ENCODE results near the gene AKAP10.

DNA sequence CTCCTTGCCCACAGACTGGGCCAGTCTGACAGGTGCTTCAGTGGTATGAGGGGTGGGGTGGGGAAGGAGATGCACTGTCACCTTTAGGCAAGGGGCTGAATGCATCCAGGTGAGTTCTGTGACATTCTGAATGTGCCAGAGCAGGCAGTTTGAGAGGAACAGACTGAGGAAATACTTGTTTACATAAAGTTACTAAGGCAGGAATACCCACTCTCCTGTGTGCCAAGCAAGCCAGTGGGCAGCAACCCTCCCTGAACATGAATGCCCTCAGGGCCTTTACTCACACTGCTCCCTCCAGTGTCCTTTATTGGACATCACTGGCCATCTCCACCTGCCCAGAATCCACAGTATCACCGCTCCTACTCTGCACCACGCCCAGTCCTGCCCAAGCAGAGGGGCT is 76.8 kb downstream of the AKAP10 start:
- TF ChIP-seq MEIS1 (CRISPR knock-in tag; IDR thresholded peaks at IDR 0.05; ENCODE audit: borderline replicate concordance) (no peak), ZNF654 (tag by site-specific recombination; IDR thresholded peaks at IDR 0.05; ENCODE audit: low read depth) (no peak), GLI4 (tag by site-specific recombination; IDR thresholded peaks at IDR 0.05) (no peak)
- TF ChIP-seq, protein P1, sequence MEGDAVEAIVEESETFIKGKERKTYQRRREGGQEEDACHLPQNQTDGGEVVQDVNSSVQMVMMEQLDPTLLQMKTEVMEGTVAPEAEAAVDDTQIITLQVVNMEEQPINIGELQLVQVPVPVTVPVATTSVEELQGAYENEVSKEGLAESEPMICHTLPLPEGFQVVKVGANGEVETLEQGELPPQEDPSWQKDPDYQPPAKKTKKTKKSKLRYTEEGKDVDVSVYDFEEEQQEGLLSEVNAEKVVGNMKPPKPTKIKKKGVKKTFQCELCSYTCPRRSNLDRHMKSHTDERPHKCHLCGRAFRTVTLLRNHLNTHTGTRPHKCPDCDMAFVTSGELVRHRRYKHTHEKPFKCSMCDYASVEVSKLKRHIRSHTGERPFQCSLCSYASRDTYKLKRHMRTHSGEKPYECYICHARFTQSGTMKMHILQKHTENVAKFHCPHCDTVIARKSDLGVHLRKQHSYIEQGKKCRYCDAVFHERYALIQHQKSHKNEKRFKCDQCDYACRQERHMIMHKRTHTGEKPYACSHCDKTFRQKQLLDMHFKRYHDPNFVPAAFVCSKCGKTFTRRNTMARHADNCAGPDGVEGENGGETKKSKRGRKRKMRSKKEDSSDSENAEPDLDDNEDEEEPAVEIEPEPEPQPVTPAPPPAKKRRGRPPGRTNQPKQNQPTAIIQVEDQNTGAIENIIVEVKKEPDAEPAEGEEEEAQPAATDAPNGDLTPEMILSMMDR (tag by site-specific recombination; IDR thresholded peaks at IDR 0.05) = no peak
- TF ChIP-seq, protein P2, sequence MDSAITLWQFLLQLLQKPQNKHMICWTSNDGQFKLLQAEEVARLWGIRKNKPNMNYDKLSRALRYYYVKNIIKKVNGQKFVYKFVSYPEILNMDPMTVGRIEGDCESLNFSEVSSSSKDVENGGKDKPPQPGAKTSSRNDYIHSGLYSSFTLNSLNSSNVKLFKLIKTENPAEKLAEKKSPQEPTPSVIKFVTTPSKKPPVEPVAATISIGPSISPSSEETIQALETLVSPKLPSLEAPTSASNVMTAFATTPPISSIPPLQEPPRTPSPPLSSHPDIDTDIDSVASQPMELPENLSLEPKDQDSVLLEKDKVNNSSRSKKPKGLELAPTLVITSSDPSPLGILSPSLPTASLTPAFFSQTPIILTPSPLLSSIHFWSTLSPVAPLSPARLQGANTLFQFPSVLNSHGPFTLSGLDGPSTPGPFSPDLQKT (IDR thresholded peaks at IDR 0.05; ENCODE audit: borderline replicate concordance, low read depth, low read length) = no peak

Data from HEK293 (cell line).